MCF 10A (cell line): ENCODE results near the gene SRSF5. TPM values are rescaled to one million over a fixed set of nuclear protein-coding genes. Genes with fewer than 3 reads are reported as not detected.
A peak's percentile ranks its signal among the peaks of the same experiment; 100 is the strongest.

Source experiments
- BruUV-seq: library from RNA; stranded (reverse); fragments of 400-500 nt; replicated peaks from 2 replicates; lab custom pipeline; 2021; lab: Mats Ljungman, UMichigan
- CTCF ChIA-PET: fragments of 300-600 bp; sonication (Branson Sonifier 250); formaldehyde crosslinking; extraction: SDS; loops from one replicate; lab custom pipeline; 2021; ENCODE audit warnings: antibody characterized with exemption, inconsistent platforms; lab: Yijun Ruan, JAX
- POLR2A ChIA-PET: fragments of 300-600, 350-650 bp; sonication (Branson Sonifier 250); formaldehyde crosslinking; extraction: SDS; loops from one replicate; lab custom pipeline; 2020; ENCODE audit warnings: antibody characterized with exemption, inconsistent platforms; lab: Yijun Ruan, JAX
- DNase-seq: peaks from one replicate; pipeline ENCODE4 v3.0.0-alpha.2; 2018; ENCODE audit not compliant: unreplicated experiment
- H3K27ac Mint-ChIP-seq: one replicate; pipeline ENCODE4 v1.8.0; 2022; ENCODE audit warnings: mild to moderate bottlenecking, low read depth, mixed read lengths; ENCODE audit not compliant: unreplicated experiment
- H3K27me3 Mint-ChIP-seq: one replicate; pipeline ENCODE4 v1.8.0; 2022; ENCODE audit warnings: mixed read lengths; ENCODE audit not compliant: insufficient read depth, unreplicated experiment
- H3K36me3 Mint-ChIP-seq: one replicate; pipeline ENCODE4 v1.8.0; 2022; ENCODE audit warnings: mild to moderate bottlenecking, moderate library complexity, mixed read lengths; ENCODE audit not compliant: insufficient read depth, unreplicated experiment
- H3K4me1 Mint-ChIP-seq: one replicate; pipeline ENCODE4 v1.8.0; 2022; ENCODE audit warnings: mixed read lengths; ENCODE audit not compliant: insufficient read depth, unreplicated experiment
- H3K4me3 Mint-ChIP-seq: one replicate; pipeline ENCODE4 v1.8.0; 2022; ENCODE audit warnings: mild to moderate bottlenecking, moderate library complexity, mixed read lengths; ENCODE audit not compliant: unreplicated experiment
- H3K9me3 Mint-ChIP-seq: one replicate; pipeline ENCODE4 v1.8.0; 2022; ENCODE audit warnings: mixed read lengths; ENCODE audit not compliant: unreplicated experiment
- intact Hi-C: fragments of 100-400 bp; cut with micrococcal nuclease; formaldehyde crosslinking; loops from 2 replicates; pipeline ENCODE4 v1.14.1; 2022
- total RNA-seq: library from RNA; stranded (reverse); gene quantifications from 2 replicates; pipeline ENCODE4 v1.2.3, GENCODE V29; 2022
- TF ChIP-seq, protein P1 (sequence below): fragments of 200-600 bp; IDR thresholded peaks from one replicate; pipeline ENCODE4 v1.8.0; 2022; ENCODE audit warnings: antibody characterized with exemption, mild to moderate bottlenecking; ENCODE audit not compliant: unreplicated experiment

The SRSF5 gene
- total RNA-seq, 1 experiment from 2014 or later, result 281 TPM

DNA sequence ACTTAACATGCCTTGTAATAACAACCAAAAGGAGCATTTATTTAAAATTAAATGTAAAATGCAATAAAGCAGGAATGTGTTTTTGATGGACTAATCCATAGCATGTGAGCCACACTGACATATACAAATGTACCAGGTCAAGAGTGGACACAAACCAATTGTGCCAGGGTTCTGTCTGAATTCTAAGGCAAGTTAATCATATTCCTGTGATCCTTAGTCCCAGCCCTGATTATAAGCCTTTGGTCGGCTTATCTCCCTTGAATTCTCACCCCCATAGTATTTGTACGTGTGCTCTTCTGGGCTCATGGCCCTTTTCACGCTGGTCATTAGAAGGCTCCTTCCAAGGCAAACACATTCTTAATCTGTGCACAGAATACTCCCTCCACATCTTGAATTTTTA is 10.6 kb upstream of the SRSF5 start:
- Mint-ChIP-seq H3K4me1 (no peaks in the 10 kb centered on the region), H3K4me3 (no peak overlapping the region), H3K36me3 (no peaks in the 10 kb centered on the region), H3K27ac (no peak overlapping the region), H3K9me3 (no peaks in the 10 kb centered on the region), H3K27me3 (no peaks in the 10 kb centered on the region)
- POLR2A ChIA-PET, result interaction anchor here (1.4 to 3.0 kb wide), 2 partner anchors 10 to 11 kb away, joined by 3 to 15 read pairs; partner anchors contain the start of gene SRSF5
- intact Hi-C loops, result no loop called here
- no peak for DNase-seq
- no TSS peak for BruUV-seq
- TF ChIP-seq, protein P1, sequence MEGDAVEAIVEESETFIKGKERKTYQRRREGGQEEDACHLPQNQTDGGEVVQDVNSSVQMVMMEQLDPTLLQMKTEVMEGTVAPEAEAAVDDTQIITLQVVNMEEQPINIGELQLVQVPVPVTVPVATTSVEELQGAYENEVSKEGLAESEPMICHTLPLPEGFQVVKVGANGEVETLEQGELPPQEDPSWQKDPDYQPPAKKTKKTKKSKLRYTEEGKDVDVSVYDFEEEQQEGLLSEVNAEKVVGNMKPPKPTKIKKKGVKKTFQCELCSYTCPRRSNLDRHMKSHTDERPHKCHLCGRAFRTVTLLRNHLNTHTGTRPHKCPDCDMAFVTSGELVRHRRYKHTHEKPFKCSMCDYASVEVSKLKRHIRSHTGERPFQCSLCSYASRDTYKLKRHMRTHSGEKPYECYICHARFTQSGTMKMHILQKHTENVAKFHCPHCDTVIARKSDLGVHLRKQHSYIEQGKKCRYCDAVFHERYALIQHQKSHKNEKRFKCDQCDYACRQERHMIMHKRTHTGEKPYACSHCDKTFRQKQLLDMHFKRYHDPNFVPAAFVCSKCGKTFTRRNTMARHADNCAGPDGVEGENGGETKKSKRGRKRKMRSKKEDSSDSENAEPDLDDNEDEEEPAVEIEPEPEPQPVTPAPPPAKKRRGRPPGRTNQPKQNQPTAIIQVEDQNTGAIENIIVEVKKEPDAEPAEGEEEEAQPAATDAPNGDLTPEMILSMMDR, result no peak
- CTCF ChIA-PET, result no interaction called here

GRCh38 chr14:69760810-69761209 is 6.1 kb upstream of the SRSF5 start:
- H3K4me3 Mint-ChIP-seq, result no peak overlapping the region
- intact Hi-C loops, result no loop called here
- no peak for DNase-seq
- CTCF ChIA-PET, result no interaction called here
- no peaks in the 10 kb centered on the region for H3K9me3 Mint-ChIP-seq
- no TSS peak for BruUV-seq
- H3K27me3 Mint-ChIP-seq, result no peaks in the 10 kb centered on the region
- no peaks in the 10 kb centered on the region for H3K4me1 Mint-ChIP-seq
- TF ChIP-seq, protein P1, result no peak
- H3K27ac Mint-ChIP-seq, result no peak overlapping the region
- H3K36me3 Mint-ChIP-seq, result no peaks in the 10 kb centered on the region
- POLR2A ChIA-PET, result no interaction called here

DNA sequence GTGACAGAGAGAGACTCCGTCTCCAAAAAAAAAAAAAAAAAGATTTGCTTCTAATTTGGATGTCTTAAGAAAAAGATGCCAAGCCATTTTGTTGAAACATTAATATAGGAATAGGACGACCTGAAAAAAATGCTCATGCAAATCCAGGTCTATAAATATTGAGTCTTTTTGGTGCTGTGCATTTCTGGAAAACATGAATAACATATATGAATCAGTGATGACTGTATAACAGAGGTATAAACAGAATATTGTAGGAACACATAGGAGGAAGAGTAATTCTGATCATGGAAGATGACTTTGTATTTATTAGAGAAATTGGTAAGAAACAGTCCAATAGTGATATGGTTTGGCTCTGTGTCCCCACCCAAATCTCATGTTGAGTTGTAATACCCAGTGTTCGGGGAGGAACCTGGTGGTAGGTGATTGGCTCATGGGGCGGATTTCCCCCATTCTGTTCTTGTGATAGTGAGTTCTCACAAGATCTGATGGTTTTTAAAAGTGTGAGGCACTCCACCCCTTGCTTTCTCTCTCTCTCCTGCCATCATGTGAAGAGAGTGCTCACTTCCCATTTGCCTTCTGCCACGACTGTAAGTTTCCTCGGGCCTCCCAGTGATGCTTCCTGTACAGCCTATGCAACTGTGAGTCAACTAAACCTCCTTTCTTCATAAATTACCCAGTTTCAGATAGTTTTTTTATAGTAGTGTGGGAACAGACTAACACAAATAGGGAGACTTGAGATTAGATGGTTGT is 3.0 kb upstream of the SRSF5 start:
- ChIA-PET CTCF (interaction anchor here (1.1 kb wide), 1 partner anchor 37 kb away, joined by 3 read pairs; no protein-coding TSS in a partner anchor), POLR2A (interaction anchor here (0.6 to 0.7 kb wide), 2 partner anchors 48 to 184 kb away, joined by 3 read pairs; no protein-coding TSS in a partner anchor)
- BruUV-seq, result no TSS peak
- H3K27me3 Mint-ChIP-seq, result no peaks in the 10 kb centered on the region
- peaks cover 25% of the 10 kb centered on the region for H3K36me3 Mint-ChIP-seq
- H3K9me3 Mint-ChIP-seq, result no peaks in the 10 kb centered on the region
- H3K27ac Mint-ChIP-seq, result no peak overlapping the region
- no peak overlapping the region for H3K4me3 Mint-ChIP-seq
- intact Hi-C loops, result no loop called here
- TF ChIP-seq, protein P1, result no peak
- peaks cover 8% of the 10 kb centered on the region for H3K4me1 Mint-ChIP-seq
- no peak for DNase-seq

GRCh38 chr14:69767369-69767999 is 542 bp downstream of the SRSF5 start:
- TF ChIP-seq, protein P1, result no peak
- POLR2A ChIA-PET, result interaction anchor here (0.6 to 2.8 kb wide), 35 partner anchors 9 to 974 kb away, joined by 3 to 39 read pairs (median 4); partner anchors contain the start of genes COX16, ERH, SLC39A9 and SUSD6
- Mint-ChIP-seq H3K27ac (peak overlapping the region; percentile 100), H3K27me3 (no peaks in the 10 kb centered on the region), H3K9me3 (no peaks in the 10 kb centered on the region), H3K4me3 (peak overlapping the region; percentile 92), H3K4me1 (peaks cover 14% of the 10 kb centered on the region), H3K36me3 (peaks cover 61% of the 10 kb centered on the region)
- BruUV-seq, result TSS peak; percentile 30
- CTCF ChIA-PET, result interaction anchor here (0.7 kb wide), 1 partner anchor 112 kb away, joined by 3 read pairs; no protein-coding TSS in a partner anchor
- DNase-seq, result peak; percentile 89
- intact Hi-C loops, result no loop called here
